Trophoblast cell (in vitro differentiated cells and primary cell): Measurements from ENCODE around the gene MMAB.

ENCODE experiments used
- DNase-seq, 2 donors: peaks; one replicate each; pipeline ENCODE4 v3.0.0-alpha.2; 2016
- H2AFZ ChIP-seq: 2 replicates; pipeline ENCODE4 v1.6.1; 2013; ENCODE audit warnings: low read length, moderate library complexity, mild to moderate bottlenecking; ENCODE audit not compliant: insufficient read depth, poor library complexity
- H2AK5ac ChIP-seq: 2 replicates; pipeline ENCODE4 v1.6.1; 2013; ENCODE audit warnings: mild to moderate bottlenecking, low read length
- H2BK120ac ChIP-seq: 2 replicates; pipeline ENCODE4 v1.6.1; 2013; ENCODE audit warnings: low read length, mild to moderate bottlenecking, moderate library complexity; ENCODE audit not compliant: insufficient read depth, poor library complexity
- H2BK12ac ChIP-seq: 2 replicates; pipeline ENCODE4 v1.6.1; 2013; ENCODE audit warnings: mild to moderate bottlenecking, low read length, moderate library complexity
- H2BK5ac ChIP-seq: 2 replicates; pipeline ENCODE4 v1.6.1; 2013; ENCODE audit warnings: low read length, low read depth, moderate library complexity, mild to moderate bottlenecking; ENCODE audit not compliant: poor library complexity
- H3K14ac ChIP-seq: 2 replicates; pipeline ENCODE4 v1.6.1; 2013; ENCODE audit warnings: mild to moderate bottlenecking, low read length
- H3K18ac ChIP-seq: 2 replicates; pipeline ENCODE4 v1.6.1; 2013; ENCODE audit warnings: mild to moderate bottlenecking, low read length
- H3K23ac ChIP-seq: 2 replicates; pipeline ENCODE4 v1.6.1; 2013; ENCODE audit warnings: low read length
- H3K27ac ChIP-seq: 2 replicates; pipeline ENCODE4 v1.5.1; 2013; ENCODE audit warnings: low read depth, mild to moderate bottlenecking, inconsistent platforms, low read length, moderate library complexity
- H3K27me3 ChIP-seq: 2 replicates; pipeline ENCODE4 v1.6.1; 2013; ENCODE audit warnings: inconsistent platforms, mild to moderate bottlenecking, low read length, moderate library complexity; ENCODE audit not compliant: insufficient read depth
- H3K36me3 ChIP-seq, 2 experiments: 1 replicate in 1 of 2; 2 replicates in 1 of 2; pipeline ENCODE4 v1.6.1; 2013; ENCODE audit warnings: low read length in 2 of 2, mild to moderate bottlenecking in 2 of 2, moderate library complexity in 1 of 2; ENCODE audit not compliant: insufficient read depth in 2 of 2, control insufficient read depth in 1 of 2
- H3K4ac ChIP-seq: 2 replicates; pipeline ENCODE4 v1.6.1; 2013; ENCODE audit warnings: low read depth, mild to moderate bottlenecking, low read length, moderate library complexity
- H3K4me1 ChIP-seq, 2 experiments: 1 replicate in 1 of 2; 2 replicates in 1 of 2; pipeline ENCODE4 v1.6.1; 2013; ENCODE audit warnings: low read length in 2 of 2, mild to moderate bottlenecking in 2 of 2, moderate library complexity in 1 of 2; ENCODE audit not compliant: insufficient read depth in 2 of 2, control insufficient read depth in 1 of 2
- H3K4me2 ChIP-seq: 2 replicates; pipeline ENCODE4 v1.6.1; 2013; ENCODE audit warnings: inconsistent platforms, mild to moderate bottlenecking, low read length, moderate library complexity
- H3K4me3 ChIP-seq: 2 replicates; pipeline ENCODE4 v1.5.1; 2013; ENCODE audit warnings: mild to moderate bottlenecking, low read depth, low read length, inconsistent platforms
- H3K79me1 ChIP-seq: one replicate; pipeline ENCODE4 v1.6.1; 2013; ENCODE audit warnings: low read length
- H3K79me2 ChIP-seq: 2 replicates; pipeline ENCODE4 v1.6.1; 2013; ENCODE audit warnings: low read length, mild to moderate bottlenecking; ENCODE audit not compliant: control insufficient read depth, insufficient read depth, poor library complexity
- H3K9ac ChIP-seq: 2 replicates; pipeline ENCODE4 v1.6.1; 2013; ENCODE audit warnings: mild to moderate bottlenecking, low read length
- H3K9me3 ChIP-seq: 2 replicates; pipeline ENCODE4 v1.6.1; 2013; ENCODE audit warnings: low read depth, mild to moderate bottlenecking, control low read depth, inconsistent platforms, low read length; ENCODE audit not compliant: insufficient read depth
- H4K12ac ChIP-seq: 2 replicates; pipeline ENCODE4 v1.6.1; 2013; ENCODE audit warnings: low read depth, mild to moderate bottlenecking, low read length, moderate library complexity
- H4K8ac ChIP-seq: 2 replicates; pipeline ENCODE4 v1.6.1; 2013; ENCODE audit warnings: low read depth, mild to moderate bottlenecking, low read length, moderate library complexity
- H4K91ac ChIP-seq: one replicate; pipeline ENCODE4 v1.6.1; 2013; ENCODE audit warnings: low read depth, mild to moderate bottlenecking, low read length, moderate library complexity
- WGBS: extraction: QIAGEN DNeasy Blood & Tissue Kit; methylation state at CpG from one replicate; pipeline ENCODE4 v1.1.7; 2013; ENCODE audit warnings: missing lambda C conversion rate; ENCODE audit not compliant: insufficient read length, insufficient coverage; ENCODE audit errors: extremely low coverage; 5-methylcytosine and 5-hydroxymethylcytosine counted together

The MMAB gene

DNA sequence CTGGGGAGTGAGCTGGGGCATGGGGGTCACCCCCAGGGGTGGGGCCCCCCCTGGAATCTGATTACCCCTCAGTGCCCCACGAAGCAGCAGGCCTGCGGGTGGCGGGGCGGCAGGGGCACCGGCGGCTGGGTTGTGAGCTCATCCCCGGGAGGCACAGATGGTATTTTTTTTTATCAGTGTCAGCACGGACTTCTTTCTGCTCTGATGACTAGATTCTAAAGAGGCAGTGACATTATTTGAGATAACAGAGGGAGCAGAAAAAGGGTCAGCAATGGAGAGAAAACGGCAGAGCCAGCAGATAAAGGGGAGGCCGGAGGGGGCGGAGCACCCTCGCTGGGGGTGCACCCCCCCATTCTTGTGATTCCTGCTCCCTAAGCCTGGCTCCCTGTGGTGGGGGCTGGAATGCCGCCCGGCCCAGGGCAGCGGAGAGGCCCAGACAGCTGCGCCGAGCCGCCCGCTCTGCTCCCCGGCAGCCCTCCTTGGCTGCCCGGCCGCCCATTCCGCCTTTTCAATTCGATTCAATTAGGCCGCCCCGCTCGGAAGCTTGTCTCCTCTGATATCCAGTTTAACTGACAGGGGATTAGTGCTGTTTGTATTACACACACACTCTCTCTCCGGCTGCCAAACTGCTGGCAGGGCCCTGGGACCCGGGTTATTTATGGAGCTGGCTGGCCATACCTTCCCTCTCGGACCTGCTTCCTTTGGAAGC, 33.2 kb upstream of the MMAB start:
- no peak overlapping the region for H3K14ac ChIP-seq
- H4K8ac ChIP-seq: no peak overlapping the region

DNA sequence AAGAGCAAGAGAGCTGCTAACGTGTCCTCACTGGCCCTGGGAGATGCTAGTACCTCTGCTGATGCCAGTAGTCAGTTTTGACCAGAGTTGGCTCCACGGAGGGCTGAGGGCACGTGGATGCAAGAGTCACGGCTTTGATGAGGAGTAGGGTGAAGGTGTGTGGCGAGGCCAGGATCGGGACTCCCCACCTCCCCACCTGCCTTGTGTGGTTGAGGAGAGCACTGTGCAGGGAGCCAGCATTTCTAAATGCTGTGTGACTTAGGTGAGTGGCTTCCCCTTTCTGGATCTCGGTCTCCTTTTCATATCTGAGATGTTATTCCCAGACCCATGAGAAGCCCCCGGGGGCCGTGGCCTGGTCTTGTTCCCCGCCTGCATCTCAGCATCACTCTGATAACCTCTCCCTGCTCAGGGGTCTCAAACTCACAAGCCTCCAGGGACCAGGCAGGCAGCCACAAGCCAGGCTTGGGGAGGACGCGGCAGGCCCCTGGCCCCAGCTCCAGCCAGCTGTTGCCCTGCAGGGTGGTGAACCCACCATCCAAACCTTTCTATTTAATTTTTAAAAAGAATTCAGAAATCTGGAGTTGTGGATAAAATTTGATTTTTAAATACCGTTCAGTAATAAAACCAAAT, 32.4 kb upstream of the MMAB start:
- Histone ChIP-seq H3K4ac (no peak overlapping the region), H2AK5ac (no peak overlapping the region), H3K4me3 (no peak overlapping the region), H3K4me1 (no peaks in the 10 kb centered on the region), H3K27ac (no peak overlapping the region), H3K4me2 (no peak overlapping the region), H3K23ac (no peak overlapping the region), H2BK12ac (no peak overlapping the region), H3K9ac (no peak overlapping the region), H3K79me2 (no peaks in the 10 kb centered on the region), H4K8ac (no peak overlapping the region), H2AFZ (no peak overlapping the region), H3K79me1 (no peaks in the 10 kb centered on the region), H4K91ac (no peak overlapping the region), H2BK5ac (no peak overlapping the region), H2BK120ac (no peak overlapping the region), H4K12ac (no peak overlapping the region), H3K36me3 (no peaks in the 10 kb centered on the region), H3K27me3 (no peaks in the 10 kb centered on the region), H3K9me3 (peaks cover 2% of the 10 kb centered on the region), H3K18ac (no peak overlapping the region), H3K14ac (no peak overlapping the region)
- WGBS: no CpG with 5 or more reads among the region's 13 CpGs
- no peak for DNase-seq

More for the DNA sequence above, 33.2 kb upstream of the MMAB start:
- Histone ChIP-seq H3K4me1 (no peaks in the 10 kb centered on the region), H3K9ac (no peak overlapping the region), H2BK120ac (no peak overlapping the region), H2BK5ac (no peak overlapping the region), H2AK5ac (no peak overlapping the region), H3K4me3 (no peak overlapping the region), H3K4me2 (no peak overlapping the region), H2BK12ac (no peak overlapping the region), H3K79me1 (no peaks in the 10 kb centered on the region), H2AFZ (no peak overlapping the region), H4K12ac (no peak overlapping the region), H3K9me3 (peaks cover 2% of the 10 kb centered on the region), H3K79me2 (no peaks in the 10 kb centered on the region), H3K27me3 (no peaks in the 10 kb centered on the region), H3K23ac (no peak overlapping the region), H3K4ac (no peak overlapping the region), H4K91ac (no peak overlapping the region), H3K36me3 (no peaks in the 10 kb centered on the region), H3K18ac (no peak overlapping the region), H3K27ac (no peak overlapping the region)
- no CpG with 5 or more reads among the region's 30 CpGs for WGBS
- DNase-seq: no peak

DNA sequence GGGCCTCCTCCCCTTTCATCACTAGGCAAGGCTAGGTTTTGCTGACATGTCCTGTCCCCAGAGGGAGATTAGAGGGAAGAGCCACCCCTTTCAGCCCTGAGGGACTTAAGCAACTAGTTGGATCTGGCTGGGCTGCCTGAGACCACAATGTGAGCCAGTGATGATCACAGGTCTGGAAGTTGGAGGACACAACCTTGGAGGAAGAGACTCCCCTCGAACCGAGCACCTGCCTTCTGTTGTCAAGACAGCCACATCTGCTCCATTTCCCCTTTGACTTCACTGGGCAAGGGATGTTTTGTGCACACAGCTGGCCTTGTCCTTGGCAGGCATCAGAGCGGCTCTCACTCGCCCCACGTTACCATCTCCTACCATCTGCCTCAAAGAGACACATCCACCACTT, 31.7 kb upstream of the MMAB start:
- Histone ChIP-seq H3K4ac (no peak overlapping the region), H2AK5ac (no peak overlapping the region), H3K79me2 (no peaks in the 10 kb centered on the region), H3K9ac (no peak overlapping the region), H3K4me1 (no peaks in the 10 kb centered on the region), H3K27me3 (no peaks in the 10 kb centered on the region), H3K18ac (no peak overlapping the region), H3K9me3 (no peaks in the 10 kb centered on the region), H3K79me1 (no peaks in the 10 kb centered on the region), H2BK12ac (no peak overlapping the region), H4K8ac (no peak overlapping the region), H3K27ac (no peak overlapping the region), H3K14ac (no peak overlapping the region), H4K12ac (no peak overlapping the region), H2AFZ (no peak overlapping the region), H2BK120ac (no peak overlapping the region), H3K4me3 (no peak overlapping the region), H3K4me2 (no peak overlapping the region), H2BK5ac (no peak overlapping the region), H3K36me3 (no peaks in the 10 kb centered on the region), H3K23ac (no peak overlapping the region), H4K91ac (no peak overlapping the region)
- no CpG with 5 or more reads among the region's 5 CpGs for WGBS
- DNase-seq: no peak

DNA sequence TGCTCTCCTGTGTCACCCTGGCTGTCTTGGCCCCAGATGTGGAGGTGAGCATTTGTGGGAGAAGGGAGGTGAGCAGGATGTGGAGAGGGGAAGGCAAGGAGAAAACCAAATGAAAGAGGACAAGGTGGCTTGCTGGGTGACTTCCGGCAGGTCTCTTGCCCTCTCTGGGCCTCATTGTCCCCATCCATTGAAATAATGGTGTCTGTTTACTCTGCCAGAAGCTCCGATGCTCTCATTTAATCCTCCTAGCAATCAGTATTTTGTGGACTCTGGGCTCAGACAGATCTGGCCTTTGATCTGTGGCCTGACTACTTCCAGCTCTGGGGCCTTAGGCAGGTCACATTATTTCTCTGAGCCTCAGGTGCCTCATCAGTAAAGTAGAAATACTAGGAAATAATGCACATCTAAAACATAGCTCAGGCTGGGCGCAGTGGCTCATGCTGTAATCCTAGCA, 30.9 kb upstream of the MMAB start:
- no CpG with 5 or more reads among the region's 3 CpGs for WGBS
- no peak overlapping the region for H3K23ac ChIP-seq

More for the DNA sequence above, 30.9 kb upstream of the MMAB start:
- no peak for DNase-seq
- H3K36me3 ChIP-seq: no peaks in the 10 kb centered on the region
- H2AFZ ChIP-seq: no peak overlapping the region
- no peak overlapping the region for H3K4me3 ChIP-seq
- no peak overlapping the region for H4K91ac ChIP-seq
- no peak overlapping the region for H3K14ac ChIP-seq
- no peaks in the 10 kb centered on the region for H3K79me2 ChIP-seq
- H2BK12ac ChIP-seq: no peak overlapping the region
- no peak overlapping the region for H3K27ac ChIP-seq
- H3K9ac ChIP-seq: no peak overlapping the region
- no peak overlapping the region for H4K12ac ChIP-seq
- no peak overlapping the region for H2AK5ac ChIP-seq
- H3K18ac ChIP-seq: no peak overlapping the region
- H3K27me3 ChIP-seq: no peaks in the 10 kb centered on the region
- no peak overlapping the region for H2BK5ac ChIP-seq
- H3K4me1 ChIP-seq: no peaks in the 10 kb centered on the region
- no peak overlapping the region for H2BK120ac ChIP-seq
- H4K8ac ChIP-seq: no peak overlapping the region
- H3K4ac ChIP-seq: no peak overlapping the region
- no peak overlapping the region for H3K4me2 ChIP-seq
- no peaks in the 10 kb centered on the region for H3K9me3 ChIP-seq
- no peaks in the 10 kb centered on the region for H3K79me1 ChIP-seq
